Stimulated activated CD4-positive, alpha-beta T cell treated with anti-CD3 and anti-CD28 coated beads, TNF-alpha, amount 100 ng/mL, for 24 hours (primary cell): Measurements from ENCODE around the gene PRDM12.

Experiments used
- DNase-seq, 3 experiments: peaks; one replicate each; pipeline ENCODE4 v3.0.0-alpha.2; 2020; ENCODE audit warnings: low read depth in 3 of 3

The PRDM12 gene

DNA sequence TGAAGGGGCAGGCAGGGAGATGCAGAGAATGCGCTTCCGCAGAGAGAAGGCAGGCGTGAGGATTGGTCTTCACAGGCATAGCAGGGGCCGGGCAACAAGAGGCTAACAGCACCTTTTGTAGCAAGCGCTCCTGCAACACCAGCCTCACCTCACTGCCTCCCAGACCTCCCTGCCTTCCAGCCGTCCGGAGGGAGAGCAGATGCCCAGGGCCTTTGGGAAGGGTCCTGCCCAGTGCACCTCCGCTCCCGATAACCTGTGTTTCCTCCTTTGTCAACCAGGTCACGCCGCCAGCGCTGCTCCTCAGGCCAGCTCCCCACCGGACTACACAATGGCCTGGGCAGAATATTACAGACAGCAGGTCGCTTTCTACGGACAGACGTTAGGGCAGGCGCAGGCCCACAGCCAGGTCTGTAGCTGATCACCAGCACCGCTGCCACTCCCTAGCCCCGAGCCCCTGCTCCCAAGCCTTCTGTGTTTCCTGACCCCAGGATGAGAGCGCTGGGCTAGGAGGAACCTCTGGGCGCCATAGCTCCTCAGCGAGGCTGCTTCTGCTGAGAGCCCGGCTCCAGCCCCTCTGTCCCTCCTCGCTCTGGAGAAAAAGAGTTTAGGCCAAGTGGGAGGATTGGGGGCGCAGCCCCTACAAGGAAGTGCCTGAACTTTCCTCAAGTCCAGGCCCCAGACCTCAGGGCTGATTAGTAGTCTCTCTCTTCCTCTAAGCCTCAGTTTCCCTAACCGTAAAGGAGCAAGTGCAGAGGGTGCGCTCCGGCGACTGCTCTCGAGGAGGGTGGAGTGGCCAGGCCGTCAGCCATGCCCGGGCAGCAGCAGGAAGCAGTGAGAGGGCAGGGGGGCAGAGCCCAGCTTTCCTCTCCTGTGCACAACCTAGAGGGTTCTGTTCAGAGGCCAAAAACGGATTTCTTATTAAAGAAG, 28.4 kb upstream of the PRDM12 start:
- no peak for DNase-seq

DNA sequence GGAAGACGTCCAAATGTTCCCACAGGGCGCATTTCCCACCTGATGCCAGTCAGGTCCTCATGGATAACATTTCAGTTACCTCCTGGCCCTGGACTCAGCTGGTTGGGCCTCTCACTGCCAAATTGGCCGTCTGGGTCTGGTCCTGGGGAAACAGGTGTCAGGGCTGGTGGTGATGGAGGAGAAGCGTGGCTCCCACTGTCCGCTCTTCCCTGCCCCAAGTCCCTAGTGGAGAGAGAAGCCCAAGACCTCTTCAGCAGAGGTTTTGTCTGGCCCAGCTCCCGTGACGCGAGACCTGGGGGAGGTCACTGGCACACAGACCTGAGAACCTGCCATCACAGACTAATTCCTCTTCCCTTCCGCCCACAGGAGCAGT, 27.8 kb upstream of the PRDM12 start:
- no peak for DNase-seq

DNA sequence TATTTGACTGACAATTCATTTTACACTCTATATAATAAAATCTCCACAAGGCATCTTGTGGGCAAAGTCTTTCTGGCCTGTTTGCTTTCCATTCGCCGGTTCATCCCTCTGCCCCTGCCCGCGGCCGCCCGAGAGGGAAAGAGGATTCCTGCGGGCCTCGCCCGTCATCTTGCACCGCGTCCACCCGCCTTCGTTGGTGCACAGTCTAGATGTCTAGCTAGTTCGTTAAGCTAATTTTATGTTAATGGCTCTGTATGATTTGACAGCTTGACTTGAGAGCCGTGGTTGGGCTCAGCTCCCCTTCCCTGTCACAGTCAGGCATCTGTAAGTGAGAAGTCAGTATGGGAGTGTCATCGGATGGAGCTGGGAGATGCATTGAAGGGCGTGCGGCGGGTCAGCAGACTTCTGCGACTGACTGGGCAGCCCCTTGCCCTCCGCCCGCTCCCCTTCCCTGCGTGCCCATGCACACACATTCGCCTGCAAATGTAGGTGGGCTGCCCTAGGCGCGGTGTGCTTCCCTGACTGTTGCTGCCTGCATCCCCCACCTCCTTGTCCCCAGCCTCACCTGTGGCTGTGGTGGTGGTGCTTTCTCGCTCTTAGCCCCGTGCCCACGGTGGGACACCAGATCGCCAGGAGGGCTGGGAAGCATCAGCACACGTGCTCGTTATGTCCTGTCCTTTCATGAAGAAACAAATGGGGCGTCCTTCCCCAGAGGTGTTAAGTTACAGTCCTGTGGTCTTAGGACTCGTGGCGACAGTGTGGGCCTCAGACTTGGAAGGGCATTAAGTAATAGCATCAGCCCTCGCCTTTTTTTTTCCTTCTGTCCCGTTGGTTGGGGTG, 25.9 kb upstream of the PRDM12 start:
- no peak for DNase-seq

DNA sequence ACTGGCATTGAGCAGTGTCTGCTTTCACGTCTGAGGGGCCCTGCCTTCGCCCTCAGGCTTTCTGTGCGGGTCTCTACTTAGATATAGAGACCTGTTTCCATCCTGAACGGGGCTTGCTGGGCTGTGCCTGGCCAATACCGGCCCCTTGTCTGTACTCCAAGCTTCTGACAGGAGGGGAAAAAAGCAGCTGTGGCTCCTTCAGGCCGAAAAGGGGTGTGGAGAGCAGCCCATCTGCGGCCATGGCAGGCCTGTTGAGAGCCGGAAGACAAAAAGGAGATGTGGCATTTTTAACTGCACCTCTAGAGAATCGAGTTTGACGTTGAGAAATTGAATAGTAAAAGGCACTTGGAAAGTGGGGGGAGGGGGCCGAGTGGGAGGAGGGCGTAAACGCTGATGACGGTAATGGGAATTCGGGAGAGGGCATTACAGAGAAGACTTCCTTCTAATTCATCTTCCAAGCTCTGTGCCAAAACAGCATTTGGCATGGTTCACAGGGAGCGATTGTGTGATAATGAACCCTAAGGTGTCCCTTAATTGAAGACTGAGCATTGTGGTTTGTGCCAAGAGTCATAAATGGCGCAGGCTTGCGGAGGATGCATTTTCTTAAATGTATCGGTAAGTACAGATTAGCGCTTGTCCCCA, 25.1 kb upstream of the PRDM12 start:
- no peak for DNase-seq

DNA sequence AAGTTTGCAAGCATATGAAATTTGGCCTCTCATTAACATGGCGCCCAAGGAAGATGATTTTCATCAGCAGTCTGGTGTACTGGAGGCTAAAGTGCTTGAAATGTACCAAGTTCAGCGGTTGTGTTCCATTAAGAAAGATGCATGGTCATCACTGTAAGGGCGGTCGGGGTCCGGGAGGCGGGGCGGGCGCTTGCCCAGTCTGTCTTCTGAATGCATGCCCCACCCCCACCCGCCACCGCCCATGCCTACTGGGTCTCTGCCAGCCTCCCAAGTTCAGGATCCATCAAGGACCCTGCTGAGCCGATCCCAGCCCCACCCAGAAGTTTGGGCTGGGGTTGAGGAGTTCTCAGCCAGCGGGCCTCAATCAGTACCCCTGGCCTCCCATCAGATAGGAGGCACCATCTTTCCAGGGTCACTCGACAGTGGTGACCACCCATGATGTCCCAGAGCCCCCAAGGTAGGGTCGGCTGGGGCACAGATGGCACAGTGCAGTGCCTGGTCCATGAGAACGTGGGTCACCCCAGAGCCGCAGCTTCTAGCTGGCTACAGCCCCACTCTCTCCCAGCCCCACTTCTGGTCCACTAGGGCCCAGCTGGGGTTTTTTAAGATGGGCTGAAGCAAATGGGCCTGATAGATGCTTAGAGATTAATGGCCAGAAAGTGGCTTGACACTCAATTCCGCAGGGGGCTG, 24.4 kb upstream of the PRDM12 start:
- DNase-seq = no peak

DNA sequence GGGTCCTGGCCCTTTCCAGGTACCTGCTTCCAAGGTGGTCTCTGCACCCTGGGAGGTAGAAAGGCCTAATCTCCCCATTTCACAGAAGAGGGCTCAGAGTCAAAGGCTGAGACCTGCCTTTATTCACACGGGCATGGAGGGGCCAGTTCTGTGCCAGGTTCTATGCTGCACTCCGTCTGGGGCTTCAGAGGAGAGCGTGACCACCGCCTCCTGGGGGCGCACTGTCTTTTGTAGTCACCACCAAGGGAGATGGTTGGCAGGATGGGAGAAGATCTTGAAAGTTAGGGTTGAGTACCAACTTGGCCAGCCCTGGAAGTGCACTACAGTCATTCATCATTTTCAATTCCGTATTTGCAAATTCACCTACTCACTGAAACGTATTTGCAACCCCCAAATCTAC, 23.7 kb upstream of the PRDM12 start:
- no peak for DNase-seq

DNA sequence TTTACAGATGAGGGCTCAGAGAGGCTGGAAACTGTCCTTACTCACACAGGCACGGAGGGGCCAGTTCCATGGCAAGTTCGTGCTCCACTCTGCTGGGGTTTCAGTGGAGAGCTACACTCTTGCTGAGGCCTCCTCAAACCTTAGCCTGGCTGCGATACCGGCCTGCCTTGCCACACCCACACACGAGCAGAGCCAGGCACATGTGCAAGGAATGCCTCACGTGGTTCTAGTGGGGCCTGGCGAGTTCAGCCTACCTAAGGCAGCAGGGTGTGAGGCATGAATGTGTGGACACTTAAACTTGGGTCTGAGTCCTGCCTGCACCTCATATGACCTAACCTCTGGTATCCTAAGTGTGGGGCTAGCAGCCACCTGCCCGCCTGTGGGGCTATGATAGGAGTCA, 21.5 kb upstream of the PRDM12 start:
- DNase-seq = no peak

DNA sequence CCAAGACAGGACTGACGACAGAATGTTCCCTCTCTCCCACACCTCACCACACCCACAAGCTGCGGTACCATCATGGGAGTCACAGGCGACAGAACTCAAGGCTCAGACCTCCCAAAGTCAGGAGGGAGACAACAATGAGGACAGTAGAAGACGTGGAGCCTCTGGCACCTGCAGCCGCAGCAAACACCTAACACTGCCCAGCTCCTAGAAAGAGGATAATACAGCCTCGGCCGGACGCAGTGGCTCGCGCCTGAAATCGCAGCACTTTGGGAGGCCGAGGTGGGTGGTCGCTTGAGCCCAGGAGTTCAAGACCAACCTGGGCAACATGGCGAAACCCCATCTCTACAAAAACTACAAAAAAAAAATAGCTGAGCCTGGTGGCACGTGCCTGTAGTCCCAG, 13.2 kb upstream of the PRDM12 start:
- DNase-seq = no peak

DNA sequence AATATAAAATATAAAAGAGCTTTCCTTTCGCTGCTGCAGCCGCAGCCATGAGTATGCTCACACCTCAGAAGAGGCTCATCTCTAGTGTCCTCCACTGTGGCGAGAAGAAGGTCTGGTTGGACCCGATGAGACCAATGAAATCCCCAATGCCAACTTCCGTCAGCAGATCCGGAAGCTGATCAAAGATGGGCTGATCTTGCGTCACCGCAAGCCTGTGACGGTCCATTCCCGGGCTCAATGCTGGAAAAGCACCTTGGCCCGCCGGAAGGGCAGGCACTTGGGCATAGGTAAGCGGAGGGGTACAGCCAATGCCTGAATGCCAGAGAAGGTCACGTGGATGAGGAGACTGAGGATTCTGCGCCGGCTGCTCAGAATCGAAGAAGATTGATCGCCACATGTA, 12.6 kb upstream of the PRDM12 start:
- DNase-seq = no peak

DNA sequence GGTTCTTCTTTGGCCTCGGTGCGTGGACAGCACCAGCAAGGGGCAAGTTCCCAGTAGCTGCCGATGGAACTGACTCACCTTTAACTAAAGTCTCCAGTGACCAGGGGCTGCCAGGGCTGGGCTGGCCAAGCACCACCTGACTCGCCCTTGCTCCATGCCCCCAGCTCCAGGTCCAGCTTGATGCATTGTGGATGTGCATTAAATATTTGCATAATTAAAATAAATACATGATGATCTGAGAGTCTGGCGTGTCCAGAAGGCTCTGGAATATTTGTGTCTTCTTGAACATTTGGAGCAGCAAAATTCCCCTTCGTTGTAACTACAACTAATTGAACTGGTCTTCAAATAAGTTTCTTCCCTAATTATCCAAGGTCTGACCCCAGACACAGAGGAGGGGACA, 9.5 kb upstream of the PRDM12 start:
- no peak for DNase-seq

DNA sequence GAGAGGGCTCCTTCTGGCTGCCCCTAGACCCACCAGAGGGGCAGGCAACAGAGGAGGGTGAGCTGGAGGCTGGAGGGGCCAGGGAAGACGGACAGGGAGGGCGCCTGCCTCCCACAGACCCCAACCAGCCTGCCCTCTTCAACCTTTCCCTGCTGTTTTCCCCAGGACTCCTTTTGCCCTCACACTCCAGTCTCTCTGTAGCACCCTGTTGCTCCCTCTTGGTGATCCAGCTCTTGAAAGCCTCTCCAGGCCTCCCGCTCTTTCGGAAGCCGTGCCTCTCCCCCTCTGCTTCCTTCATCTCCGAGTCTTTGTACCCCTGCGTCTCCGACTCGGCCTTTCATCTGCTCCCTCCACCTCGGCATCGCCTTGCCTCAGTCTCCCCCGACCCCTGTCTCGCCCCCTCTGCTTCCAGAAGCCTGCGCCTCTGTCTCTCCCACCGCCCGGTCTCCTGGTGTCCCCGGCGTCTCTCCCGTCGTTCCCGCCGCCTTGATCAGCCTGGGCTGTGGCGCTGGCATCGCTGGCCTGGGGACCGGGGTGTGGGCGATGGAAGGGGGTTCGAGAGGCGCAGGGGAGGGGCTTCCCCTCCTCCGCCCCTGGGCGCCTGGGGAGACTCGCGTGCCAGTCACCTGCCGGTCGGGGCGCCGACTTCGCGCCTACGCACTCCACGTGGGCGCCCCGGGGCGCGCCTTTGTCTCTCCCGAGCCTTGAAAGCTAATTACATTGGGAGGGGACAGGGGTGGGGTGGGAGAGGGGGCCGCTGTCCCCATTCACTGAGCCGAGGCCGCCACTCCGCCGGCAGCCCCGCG, 5.3 kb upstream of the PRDM12 start:
- DNase-seq = no peak

DNA sequence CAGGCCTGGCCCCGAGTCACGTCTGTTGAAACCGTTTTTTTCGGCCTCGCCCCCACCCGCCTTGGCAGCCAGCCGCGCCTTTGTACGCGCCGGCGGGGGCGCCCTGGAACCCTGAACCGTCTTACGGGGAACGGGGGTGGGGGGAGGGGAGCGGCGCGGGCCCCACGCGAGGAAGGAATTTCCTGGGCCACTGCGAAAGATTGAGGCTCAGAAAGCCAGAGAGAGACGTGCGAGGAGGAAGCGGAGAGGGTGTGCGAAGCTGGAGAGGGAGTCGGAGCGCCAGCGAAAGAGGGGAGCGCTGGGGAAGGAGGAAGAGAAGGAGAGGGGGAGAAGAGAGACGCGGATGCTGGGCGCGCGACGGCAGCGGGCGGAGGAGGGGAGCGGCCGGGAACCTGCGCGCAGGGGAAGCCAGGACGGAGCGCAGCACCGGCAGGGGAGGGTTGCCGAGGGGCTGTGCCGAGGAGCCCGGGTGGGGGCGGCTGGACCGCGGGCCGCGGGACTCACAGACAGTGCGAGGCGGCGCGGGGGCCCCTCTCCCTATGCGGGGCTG, 4.6 kb upstream of the PRDM12 start:
- DNase-seq = no peak

DNA sequence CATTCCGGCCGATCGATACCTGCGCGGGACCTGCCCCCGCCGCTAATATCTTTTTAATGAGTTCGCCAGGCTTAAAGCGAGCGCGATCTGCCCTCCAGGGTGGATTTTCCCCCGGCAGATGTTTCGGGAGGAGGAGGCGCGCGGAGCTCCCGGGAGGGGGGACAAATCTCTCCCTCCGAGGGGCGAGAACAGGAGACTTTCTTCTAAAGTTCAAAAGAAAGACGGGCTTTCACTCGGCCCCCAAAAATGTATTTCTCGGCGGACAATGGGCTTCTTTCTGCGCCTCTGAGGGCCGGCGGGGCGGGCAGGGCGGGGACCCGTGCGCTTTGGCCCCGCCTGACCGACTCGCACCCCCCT, 4.1 kb upstream of the PRDM12 start:
- DNase-seq = no peak

DNA sequence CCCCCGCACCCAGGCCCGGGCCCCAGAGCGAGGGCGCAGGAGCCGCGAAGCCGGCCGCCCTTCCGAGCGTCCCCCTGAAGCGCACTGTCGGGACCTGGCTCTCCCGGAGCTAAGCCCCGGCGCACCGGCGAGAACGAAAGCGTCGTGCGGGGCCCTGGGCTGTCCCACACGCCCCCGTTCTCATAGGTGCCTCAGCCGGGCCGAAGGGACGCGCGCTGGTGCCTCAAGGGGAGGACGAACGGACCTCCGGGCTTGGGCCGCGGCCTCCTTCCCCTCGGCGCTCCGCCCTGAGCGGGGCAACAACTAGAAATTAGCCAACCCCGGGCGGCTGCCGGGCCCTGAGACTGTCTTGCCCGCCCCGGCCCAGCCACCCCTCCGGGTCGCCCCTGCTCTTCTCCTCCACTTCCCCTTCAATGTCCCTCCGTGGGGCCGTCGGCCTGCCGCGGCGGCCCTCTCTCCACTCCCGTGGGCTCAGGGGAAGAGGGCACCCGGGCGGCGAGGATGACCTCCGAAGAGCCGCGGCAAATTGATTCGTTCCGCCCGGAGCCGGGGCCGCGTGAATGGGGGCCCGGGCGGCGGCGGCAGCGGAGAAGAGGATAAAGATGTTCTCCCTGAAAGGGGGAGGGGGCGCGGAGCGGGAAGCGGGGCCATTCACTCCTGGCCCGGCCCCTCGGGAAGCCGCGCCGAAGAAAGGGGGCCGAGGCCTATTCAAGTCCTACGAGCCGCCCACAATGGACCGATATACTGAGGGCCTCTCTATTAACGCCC, 3.5 kb upstream of the PRDM12 start:
- DNase-seq = no peak

DNA sequence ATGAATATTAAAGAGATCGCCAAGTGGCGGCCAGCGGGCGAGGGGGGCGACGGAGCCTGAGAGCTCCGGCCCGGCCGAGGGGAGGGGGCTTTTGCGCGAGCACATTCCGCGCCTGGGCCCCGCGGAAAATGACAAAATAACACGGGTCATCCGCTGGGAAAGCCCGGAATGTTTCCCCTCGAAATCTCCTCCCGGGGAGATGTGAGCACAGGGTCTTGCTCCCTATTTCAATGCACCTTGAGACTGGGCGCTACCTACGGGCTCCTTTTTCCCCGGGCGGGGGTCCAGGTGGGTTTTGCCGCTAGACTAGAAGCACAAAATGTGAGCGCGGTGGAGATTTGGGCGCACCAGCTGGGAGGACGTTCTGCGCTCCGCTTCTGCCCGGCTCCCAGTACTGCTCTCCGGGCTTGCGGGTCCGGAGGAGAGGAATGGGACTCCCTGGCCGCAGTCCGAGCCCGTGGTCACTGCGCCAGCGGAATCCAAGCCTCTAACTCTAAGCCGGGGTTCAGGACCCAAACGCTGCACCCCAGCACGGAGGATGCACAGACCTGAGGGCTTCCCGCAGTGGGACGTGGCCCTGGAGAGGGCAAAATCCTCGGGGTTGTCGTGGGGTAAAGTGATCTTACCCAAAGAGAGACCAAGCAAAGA, 2.8 kb upstream of the PRDM12 start:
- DNase-seq = no peak

DNA sequence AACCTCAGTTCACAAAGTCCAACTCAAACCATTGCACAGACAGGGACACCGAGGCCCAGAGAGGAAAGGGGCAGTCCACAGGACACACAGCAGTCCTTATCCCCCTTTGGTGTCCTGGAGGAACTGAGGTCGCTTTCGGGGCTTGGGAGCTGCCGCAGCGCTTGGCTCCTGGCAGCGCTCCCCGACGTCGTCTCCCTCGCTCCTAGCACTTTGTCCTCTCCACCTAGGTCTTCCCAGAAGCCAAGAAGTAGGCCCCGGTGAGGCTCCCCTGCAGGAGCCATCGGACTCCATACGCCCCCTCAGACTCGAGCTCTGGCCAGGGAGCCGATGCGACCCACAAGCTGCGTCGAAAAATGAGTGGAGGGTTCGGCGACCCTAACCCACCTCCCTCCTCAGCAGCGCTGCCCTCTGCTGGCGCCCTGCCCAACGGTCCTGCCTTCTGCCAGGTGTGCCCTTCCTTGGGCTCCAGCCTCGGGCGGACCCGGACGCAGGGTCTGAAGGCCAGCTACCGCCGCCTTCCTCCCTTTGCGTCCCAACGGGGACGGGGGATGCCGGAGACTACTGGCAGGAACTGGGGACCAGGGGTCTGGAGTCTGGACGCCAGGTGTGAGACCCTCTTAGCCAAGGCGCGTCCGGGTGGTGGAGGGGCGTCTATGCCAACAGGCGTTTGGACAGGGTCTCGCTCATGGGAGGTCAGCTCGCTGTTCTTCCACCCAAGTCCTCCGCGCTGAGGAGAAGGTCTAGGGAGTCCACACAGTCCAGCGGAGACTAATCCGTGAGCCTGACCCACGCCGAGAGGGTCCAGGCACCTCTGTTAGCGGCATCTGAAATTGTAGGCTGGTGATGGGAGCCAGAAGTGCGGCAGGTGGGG, 2.1 kb upstream of the PRDM12 start:
- DNase-seq = no peak

DNA sequence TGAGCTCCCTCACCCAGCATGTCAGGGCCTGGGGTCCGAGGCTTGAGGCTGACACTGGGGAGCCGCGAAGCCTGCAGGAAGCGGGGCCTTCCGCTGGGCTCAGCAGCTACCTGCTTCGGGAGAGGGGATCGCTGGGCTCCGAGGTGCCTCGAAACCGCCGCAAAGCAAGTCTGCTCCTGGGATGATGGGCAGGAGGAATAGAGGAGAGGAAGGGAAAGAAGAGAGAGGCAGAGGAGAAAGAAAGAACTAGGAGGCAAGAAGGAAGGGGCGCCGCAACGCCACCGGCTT, 1.5 kb upstream of the PRDM12 start:
- DNase-seq = no peak

DNA sequence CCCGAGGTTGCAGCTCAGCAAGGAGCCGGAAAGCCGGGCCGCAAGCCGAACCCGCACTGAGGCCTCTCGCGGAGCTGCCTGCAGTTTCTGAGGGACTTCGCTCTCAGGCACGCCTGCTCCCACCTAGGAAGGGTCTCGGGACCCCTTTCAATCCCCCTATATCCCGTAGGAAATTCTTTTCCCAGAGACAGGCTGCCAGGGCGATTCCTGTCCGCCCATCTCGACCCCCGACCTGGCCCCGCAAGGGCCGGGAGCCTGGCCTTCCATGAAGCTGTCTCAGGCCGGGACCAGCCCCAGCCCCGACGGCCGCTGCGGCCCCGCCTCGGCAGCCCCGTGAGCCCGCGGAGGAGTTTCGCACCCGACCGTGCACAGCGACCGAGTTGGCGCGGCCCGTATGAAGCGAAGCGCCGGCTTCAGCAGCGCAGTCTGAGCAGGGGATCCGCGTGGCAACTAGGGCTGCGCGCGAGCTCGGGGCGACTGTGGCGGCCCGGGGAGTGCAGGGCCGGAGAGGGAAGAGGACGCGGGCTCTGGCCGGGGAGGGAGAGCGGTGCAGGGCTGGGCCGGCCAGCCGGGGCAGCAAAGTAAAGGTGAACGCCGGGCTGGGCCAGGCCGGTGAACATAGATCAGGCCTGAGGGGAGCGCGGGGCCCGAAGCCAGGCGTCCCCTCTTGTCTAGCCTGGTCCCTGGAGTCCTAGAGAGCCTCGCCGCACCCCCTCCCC, 977 bp upstream of the PRDM12 start:
- DNase-seq = no peak

DNA sequence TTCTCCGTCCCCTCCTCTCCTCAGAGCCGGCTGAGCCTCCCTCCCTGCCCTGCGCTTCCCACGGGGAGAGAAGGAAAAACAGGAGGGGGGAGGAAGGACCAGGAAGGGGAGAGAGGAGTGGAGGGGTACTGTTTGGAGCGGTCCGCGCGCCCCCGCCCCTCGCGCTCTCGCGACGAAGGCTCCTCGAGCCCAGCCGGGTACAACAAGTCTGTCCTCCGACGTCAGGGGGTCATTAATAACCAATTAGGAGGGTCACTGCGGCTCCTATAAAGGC, 480 bp upstream of the PRDM12 start:
- DNase-seq = no peak
